Cardiac muscle cell (in vitro differentiated cells and primary cell): ENCODE data around the gene HSH2D. TPM values are rescaled to one million over a fixed set of nuclear protein-coding genes. Genes with fewer than 3 reads are reported as not detected.

Experiments used
- DNase-seq, 2 donors: peaks; one replicate each; pipeline versions ENCODE4 v3.0.0 to v3.0.0-alpha.2; 2010 to 2017; ENCODE audit warnings: low read depth in 1 of 2, low spot score in 1 of 2
- H3K27ac ChIP-seq: fragments of 200-600 bp; sonication (generic); 2 replicates; pipeline ENCODE4 v1.5.1; 2016
- H3K27me3 ChIP-seq: fragments of 200-600 bp; sonication (generic); 2 replicates; pipeline ENCODE4 v1.6.0; 2016; ENCODE audit warnings: control low read depth
- H3K36me3 ChIP-seq: fragments of 200-600 bp; sonication (generic); 2 replicates; pipeline ENCODE4 v1.5.1; 2016; ENCODE audit warnings: control low read depth
- H3K4me1 ChIP-seq: fragments of 200-600 bp; sonication (generic); 2 replicates; pipeline ENCODE4 v1.8.1; 2017; ENCODE audit warnings: low read depth, mild to moderate bottlenecking, mixed run types
- H3K4me3 ChIP-seq: fragments of 200-600 bp; sonication (generic); 2 replicates; pipeline ENCODE4 v1.5.1; 2016; ENCODE audit warnings: mild to moderate bottlenecking
- H3K9me3 ChIP-seq: fragments of 200-600 bp; sonication (generic); 2 replicates; pipeline ENCODE4 v1.5.1; 2017; ENCODE audit warnings: low read depth, mild to moderate bottlenecking, control low read depth
- CTCF ChIP-seq: IDR thresholded peaks from 2 replicates; pipeline ENCODE4 v1.5.1; 2012; ENCODE audit warnings: low read depth, mild to moderate bottlenecking, low read length
- polyA plus RNA-seq: library from polyadenylated mRNA; unstranded; fragments of >200 nt; fragmentation: Nextera tagmentation; extraction: Ambion mirVana; gene quantifications from 2 replicates; pipeline ENCODE4 v1.2.1, GENCODE V29; 2016
- total RNA-seq: library from RNA; depleted of rRNA; stranded (reverse); fragments of >200 nt; gene quantifications from 2 replicates; pipeline ENCODE4 v1.2.3, GENCODE V29; 2016

Gene HSH2D
- total and polyA plus RNA-seq, 2 experiments from 2014 or later, result not detected

DNA sequence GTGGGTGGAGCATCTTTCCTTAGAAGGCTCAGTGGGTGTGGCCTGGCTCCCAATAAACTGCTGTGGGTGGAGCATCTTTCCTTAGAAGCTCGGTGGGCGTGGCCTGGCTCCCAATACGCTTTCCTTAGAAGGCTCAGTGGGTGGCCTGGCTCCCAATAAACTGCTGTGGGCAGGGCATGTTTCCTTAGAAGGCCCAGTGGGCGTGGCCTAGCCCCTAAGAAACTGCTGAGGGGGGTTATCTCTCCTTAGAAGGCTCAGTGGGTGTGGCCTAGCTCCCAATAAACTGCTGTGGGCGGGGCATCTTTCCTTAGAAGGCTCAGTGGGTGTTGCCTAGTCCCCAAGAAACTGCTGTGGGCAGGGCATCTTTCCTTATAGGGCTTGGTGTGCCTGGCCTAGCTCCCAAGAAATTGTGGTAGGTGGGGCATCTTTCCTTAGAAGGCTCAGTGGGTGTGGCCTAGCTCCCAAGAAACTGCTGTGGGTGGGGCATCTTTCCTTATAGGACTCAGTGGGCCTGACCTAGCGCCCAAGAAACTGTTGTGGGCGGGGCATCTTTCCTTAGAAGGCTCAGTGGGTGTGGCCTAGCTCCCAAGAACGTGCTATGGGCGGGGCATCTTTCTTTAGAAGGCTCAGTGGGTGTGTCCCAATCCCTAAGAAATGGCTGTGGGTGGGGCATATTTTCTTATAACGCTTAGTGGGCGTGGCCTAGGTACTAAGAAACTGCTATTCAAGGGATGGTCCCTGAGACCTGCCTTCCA, 10.3 kb downstream of the HSH2D start:
- Histone ChIP-seq H3K9me3 (no peaks in the 10 kb centered on the region), H3K27ac (no peak overlapping the region), H3K4me1 (no peaks in the 10 kb centered on the region), H3K27me3 (no peaks in the 10 kb centered on the region), H3K36me3 (no peaks in the 10 kb centered on the region), H3K4me3 (no peak overlapping the region)
- no peak for TF ChIP-seq CTCF
- DNase-seq, result no peak

- TF ChIP-seq CTCF, result no peak
Measured at GRCh38 chr19:16154557-16154956, 11.1 kb downstream of the HSH2D start.

DNA sequence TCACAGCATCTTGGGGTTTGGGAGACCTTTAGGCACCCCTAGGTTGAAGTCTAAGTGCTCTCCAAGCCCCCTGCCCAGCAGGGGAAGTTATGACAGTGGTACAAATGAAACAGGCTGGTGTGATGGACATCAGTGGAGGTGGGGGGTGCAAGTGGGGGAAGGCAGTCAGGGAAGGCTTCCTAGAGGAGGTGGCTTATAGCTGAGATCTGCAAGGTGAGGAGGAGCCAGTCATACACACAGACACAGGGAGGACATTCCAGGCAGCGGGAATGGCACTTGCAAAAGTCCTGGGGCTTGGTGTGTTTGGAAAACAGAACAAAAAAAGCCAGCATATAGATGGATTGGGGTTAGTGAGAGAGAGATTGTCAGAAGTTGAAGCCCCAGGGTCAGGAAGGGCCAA, 11.6 kb downstream of the HSH2D start:
- no peaks in the 10 kb centered on the region for H3K36me3 ChIP-seq

More at GRCh38 chr19:16154557-16154956, 11.1 kb downstream of the HSH2D start:
- H3K27ac ChIP-seq, result no peak overlapping the region
- no peak overlapping the region for H3K4me3 ChIP-seq
- DNase-seq, result no peak
- no peaks in the 10 kb centered on the region for H3K27me3 ChIP-seq
- H3K4me1 ChIP-seq, result no peaks in the 10 kb centered on the region
- no peaks in the 10 kb centered on the region for H3K36me3 ChIP-seq
- no peaks in the 10 kb centered on the region for H3K9me3 ChIP-seq

DNA sequence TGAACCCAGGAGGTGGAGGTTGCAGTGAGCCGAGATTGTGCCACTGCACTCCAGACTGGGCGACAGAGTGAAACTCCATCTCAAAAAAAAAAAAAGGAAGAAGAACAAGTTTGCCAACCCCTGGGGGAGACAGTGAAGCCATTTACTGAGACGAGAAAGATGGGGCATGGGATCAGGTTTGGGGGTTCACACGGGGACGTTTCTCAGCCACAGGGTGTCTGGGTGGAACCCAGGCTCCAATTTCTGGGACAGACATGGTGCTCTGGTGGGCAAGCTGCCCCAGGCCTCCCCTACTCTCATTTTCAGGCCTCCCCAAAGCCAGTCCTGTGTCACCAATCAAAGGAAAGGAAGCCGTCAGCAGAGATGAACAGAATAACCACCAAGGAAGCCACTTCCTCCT, 13.4 kb downstream of the HSH2D start:
- H3K9me3 ChIP-seq, result no peaks in the 10 kb centered on the region
- H3K4me3 ChIP-seq, result no peak overlapping the region
- TF ChIP-seq CTCF, result no peak
- H3K27ac ChIP-seq, result no peak overlapping the region
- H3K36me3 ChIP-seq, result no peaks in the 10 kb centered on the region
- H3K4me1 ChIP-seq, result no peaks in the 10 kb centered on the region
- H3K27me3 ChIP-seq, result no peaks in the 10 kb centered on the region
- DNase-seq, result no peak

More for the DNA sequence above, 11.6 kb downstream of the HSH2D start:
- Histone ChIP-seq H3K27ac (no peak overlapping the region), H3K27me3 (no peaks in the 10 kb centered on the region), H3K4me3 (no peak overlapping the region), H3K9me3 (no peaks in the 10 kb centered on the region), H3K4me1 (no peaks in the 10 kb centered on the region)
- DNase-seq, result no peak
- no peak for TF ChIP-seq CTCF

- no peaks in the 10 kb centered on the region for H3K36me3 ChIP-seq
- H3K4me1 ChIP-seq, result no peaks in the 10 kb centered on the region
- no peak overlapping the region for H3K4me3 ChIP-seq
- no peaks in the 10 kb centered on the region for H3K9me3 ChIP-seq
- no peak overlapping the region for H3K27ac ChIP-seq
- TF ChIP-seq CTCF, result no peak
- no peaks in the 10 kb centered on the region for H3K27me3 ChIP-seq
- DNase-seq, result no peak
Measured at GRCh38 chr19:16157601-16158000, 14.1 kb downstream of the HSH2D start.
